NCI-H2227 (cell line): ENCODE measurements around the gene ZFAND2B.

Experiments used
- DNase-seq: peaks from one replicate; lab custom pipeline; 2025; ENCODE audit not compliant: unreplicated experiment; lab: John Stamatoyannopoulos, UW

ZFAND2B gene

DNA sequence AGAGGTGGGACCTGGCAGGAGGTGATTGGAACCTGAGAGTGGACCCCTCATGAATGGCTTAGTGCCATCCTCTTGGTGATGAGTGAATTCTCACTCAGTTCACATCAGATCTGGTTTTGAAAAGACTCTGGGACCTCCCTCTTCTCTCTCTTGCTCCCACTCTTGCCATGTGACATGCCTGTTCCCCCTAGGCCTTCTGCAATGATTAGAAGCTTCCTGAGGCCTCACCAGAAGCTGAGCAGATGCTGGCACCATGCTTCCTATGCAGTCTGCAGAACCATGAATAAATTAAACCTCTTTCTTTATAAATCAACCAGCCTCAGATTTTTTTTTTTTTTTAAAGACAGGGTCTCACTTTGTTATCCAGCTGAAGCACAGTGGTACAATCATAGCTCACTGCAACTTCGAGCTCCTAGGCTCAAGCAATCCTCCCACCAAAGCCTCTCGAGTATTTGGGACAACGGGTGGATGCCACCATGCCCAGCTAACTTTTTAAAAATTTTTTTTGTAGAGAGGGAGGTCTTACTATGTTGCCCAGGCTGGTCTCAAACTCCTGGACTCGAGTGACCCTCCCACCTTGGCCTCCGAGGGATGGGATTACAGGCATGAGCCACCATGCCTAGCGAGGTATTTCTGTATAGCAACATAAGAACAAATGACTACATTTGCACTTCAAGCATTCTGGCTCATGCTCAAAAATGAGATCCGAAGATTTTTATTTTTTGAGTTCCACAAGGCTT is 2.0 kb upstream of the ZFAND2B start:
- DNase-seq: no peak

DNA sequence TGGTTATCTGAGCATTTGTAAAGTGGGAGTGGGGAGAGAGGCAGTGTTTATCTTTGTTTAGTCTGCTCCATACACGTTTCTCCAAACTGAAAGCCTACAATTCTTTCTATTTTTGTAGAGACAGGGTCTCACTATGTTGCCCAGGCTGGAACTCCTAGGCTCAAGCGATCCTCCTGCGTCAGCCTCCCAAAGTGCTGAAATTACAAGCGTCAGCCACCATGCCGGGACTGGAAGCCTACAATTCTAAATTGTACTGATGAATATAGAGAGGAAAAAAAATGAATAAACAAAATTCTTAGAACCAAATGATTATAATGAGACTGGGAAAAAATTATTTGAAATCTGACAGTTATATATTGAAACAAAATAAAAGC is 1.4 kb upstream of the ZFAND2B start:
- no peak for DNase-seq

DNA sequence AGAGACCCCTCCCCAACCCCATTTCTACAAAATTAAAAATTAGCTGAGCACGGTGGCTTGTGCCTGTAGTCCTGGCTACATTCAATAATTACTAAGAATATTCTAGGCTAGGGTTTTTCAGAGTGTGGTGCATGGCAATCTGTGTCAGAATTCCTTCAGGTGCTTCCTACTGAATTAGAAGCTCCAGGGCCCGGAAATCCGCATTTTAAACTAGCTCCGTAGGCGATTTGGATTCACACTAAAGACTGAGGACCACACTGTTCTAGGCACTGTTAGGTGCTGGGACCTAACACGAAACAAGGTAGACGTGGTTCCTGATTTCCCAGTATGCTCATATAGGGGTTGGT is 628 bp upstream of the ZFAND2B start:
- DNase-seq: no peak

DNA sequence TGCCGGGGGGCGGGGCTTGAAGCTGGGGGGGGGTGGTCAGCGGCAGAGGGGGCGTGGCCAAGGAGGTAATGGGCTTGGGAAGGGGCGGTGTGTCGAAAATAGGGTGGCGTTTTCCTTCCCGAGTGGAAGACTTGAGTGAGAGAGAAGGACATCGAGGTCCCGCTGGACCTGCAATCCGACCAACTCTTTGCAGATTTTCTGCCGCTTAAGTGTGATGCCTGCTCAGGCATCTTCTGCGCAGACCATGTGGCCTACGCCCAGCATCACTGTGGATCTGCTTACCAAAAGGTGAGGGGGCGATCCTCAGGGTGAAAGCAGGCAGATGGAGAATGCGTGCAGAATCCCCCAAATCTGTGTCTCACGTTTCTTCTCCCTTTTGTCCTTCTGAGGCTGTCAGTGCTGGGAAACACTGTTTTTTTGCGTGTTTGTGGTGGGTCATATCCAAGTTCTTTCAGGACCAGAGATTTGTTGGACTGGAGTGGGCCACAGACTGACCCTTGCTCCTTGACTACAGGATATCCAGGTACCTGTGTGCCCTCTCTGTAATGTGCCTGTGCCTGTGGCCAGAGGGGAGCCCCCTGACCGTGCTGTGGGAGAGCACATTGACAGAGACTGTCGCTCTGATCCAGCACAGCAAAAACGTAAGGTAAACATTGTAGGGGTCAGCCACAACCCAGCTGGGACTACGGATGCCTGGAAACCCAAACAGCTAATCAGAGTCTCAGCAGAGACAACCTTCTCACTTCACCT is 727 bp downstream of the ZFAND2B start:
- no peak for DNase-seq

DNA sequence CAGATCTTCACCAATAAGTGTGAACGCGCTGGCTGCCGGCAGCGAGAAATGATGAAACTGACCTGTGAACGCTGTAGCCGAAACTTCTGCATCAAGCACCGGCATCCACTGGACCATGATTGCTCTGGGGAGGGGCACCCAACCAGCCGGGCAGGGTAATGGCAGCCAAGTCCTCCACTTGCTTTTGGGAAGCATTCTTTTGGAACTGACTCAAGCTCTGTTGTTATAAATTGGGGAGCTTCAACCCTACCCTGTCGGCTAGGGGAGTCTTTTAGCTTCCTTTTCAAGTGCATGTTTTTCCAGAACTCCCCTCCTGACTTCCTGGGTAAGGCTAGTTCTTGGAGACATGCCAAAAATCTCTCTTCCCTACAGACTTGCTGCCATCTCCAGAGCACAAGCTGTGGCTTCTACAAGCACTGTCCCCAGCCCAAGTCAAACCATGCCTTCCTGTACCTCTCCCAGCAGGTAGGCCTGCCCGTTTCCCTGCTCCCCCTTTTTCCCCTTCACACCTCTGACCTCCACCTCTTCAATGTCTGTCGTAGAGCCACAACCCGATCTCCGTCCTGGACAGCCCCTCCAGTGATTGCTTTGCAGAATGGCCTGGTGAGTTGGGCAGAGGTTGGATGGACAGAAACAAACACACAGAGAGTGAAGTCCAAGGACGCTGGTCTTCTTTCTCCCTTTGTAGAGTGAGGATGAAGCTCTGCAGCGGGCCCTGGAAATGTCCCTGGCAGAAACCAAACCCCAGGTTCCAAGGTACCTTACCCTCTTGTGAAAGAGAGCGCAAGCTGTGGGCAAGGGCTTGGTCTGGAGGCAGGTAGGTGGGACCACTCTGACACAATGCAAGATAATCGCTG is 1.5 kb downstream of the ZFAND2B start:
- peak; percentile 67 for DNase-seq

DNA sequence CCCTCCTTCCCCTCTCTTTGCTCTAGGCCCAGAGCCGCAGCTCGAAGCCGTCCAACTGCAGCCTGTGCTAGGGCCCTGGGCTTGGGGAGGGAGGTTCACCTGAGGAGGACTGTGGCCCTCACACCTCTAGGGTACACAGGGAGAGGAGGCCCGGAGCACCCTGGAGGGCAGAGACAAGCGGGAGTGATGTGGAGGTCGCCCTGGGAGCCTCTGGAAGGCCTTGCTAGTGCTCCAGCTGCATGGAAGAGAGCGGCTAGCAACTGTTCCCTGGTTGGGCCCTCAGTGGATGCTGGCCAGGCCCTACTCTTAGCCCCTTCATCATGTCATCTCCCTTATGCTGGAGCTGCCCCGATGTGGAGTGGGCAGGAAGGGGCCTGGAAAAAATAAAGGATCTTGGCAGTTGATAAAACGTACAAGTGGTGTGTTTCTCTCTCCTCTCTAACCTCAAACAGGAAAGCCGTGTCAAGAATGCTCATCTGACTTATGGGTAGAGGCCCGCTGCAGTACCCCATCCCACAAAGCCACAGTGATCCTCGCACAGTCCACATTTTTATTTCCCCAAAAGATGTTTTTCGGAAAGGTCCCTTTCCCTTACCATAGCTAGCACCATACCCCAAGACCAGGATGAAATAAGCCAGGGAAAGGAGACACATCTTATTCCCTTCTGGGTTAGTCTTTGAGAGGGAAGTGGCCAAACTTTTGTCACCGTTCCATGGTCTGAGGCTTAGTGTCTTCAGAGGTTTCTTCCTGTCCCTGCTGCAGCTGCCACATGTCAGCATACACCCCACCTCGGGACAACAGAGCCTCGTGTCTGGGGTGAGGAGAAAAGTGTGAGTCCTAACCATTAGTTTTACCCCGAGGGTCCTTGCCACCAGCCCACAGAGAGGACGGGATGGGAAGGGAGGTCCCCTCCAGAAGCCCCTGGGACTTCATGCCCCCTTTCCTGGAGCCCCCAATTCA is 2.9 kb downstream of the ZFAND2B start:
- DNase-seq: no peak

DNA sequence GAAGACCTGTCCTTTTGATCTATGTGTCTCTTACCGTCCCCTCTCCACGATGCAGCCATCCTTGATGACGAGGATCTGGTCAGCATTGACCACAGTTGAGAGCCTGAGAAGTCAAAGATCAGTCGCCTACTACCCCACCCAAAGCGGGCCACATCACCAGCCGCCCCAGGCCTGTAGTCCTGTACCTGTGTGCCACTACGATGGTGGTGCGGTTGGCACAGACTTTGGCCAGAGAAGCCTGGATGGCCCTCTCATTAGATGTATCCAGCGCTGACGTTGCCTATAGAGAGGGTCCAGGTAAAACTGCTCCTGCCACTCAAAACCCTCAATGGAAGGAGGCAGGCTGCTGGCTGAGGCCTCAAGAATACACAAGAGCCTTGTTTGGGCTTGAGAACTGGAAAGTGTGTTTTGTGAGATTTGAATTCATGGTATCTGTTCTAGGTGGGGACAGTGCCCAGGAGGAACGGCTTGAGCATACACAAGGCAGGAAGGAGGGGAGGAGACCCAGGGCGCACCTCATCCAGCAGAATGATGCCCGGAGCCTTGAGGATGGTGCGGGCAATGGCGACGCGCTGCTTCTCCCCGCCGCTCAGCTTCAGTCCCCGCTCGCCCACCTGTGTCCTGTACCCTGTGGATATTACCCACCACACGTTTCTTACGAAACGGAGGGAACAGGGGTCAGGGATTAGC is 3.8 kb downstream of the ZFAND2B start:
- DNase-seq: no peak

DNA sequence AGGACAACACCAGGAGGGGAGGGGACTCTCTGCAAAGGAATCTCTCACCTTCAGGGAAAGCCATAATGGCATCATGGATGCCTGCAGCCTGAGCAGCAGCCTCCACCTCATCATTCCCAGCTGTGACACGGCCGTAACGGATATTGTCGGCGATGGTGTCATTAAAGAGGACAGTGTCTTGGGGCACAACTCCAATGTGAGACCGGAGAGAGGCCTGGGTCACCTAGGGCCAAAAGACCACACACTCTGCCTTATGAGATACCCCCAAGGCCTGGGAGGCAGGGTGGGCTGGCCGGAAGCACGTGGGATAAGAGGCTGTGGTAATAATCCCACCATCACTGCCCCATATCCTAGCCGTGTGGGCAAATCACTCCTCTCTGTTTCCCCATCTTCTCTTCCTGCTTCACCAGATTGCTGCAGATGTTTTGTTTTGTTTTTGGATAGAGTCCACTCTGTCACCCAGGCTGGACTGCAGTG is 4.3 kb downstream of the ZFAND2B start:
- no peak for DNase-seq

DNA sequence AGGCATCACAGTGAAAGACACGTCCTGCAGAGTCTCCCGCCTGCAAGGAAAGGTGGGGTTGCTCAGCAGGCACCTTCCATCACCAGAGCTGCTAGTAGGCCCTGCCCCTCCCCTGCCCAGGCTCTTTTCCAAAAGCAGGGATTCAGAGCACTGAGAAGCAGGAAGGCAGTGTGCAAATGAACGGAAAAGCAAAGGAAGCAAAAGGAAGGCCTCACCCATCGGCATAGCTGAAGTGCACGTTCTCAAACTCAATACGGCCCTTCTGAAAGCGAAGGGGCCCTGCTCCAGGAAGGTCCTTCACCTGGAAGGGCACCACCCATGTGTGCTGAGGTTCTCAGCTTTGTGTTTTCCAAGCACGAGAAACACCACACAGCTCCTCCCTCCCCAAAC is 6.4 kb downstream of the ZFAND2B start:
- no peak for DNase-seq

DNA sequence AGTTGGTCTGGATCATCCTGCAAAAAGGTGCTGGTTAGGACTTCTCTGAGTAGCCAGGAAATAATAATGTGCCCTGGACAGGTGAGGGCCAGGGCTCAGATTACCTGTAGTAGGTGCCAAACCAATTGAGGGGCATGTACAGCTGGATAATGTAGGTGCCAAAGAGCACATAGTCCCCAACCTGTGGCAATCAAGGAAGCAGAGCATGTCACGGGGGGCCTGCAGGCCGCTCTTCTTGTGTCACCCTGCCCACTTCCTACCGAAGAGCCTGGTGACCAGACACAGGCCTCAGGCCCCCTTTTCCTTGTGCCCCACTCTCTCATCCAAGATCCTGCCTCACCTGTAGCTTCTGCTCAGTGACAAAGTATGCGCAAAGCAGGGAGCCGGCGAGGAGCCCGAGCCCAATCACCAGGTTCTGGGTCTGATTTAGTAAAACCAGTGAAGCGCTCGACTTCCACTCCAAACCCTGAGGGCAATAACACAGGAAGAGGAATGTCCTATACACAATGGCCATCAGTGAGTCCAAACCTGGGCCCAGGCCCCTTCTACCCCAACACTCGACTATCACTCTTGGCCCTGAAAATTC is 7.0 kb downstream of the ZFAND2B start:
- no peak for DNase-seq

DNA sequence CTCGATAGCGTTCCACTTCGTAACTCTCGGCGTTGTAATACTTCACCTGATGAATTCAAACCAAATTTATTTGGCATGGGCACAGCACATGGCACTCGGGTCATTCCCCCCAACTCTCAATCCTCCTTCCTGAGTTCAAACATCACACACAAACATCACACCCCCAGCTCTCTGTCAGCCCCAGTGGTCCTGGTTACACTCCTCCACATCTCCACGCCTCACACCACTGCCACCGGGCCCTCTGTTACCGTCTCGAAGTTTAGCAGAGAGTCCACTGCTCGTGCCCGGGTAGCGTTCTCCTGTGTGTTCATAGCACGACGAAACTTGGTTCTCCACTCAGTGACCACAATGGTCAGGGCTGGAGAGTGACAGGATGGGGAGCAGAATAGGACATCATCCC is 7.6 kb downstream of the ZFAND2B start:
- no peak for DNase-seq

DNA sequence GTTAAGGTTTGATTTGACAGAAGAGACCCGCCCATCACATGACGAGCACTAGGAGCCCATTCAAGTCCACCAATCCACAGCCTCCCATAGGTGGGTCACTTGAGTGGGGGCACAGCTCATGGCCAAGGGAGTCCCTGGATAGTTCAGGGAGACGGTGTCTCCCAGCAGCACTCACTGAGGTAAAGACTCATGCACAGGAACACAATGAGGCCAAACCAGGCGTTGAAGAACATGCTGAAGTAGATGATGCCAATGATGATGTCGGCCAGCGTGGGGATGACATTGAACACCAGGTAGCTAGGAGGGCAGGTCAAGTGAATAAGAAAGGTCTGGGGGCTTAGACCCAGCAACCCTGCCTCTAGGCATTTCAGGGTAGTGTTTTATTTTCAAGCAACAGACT is 8.2 kb downstream of the ZFAND2B start:
- DNase-seq: no peak

DNA sequence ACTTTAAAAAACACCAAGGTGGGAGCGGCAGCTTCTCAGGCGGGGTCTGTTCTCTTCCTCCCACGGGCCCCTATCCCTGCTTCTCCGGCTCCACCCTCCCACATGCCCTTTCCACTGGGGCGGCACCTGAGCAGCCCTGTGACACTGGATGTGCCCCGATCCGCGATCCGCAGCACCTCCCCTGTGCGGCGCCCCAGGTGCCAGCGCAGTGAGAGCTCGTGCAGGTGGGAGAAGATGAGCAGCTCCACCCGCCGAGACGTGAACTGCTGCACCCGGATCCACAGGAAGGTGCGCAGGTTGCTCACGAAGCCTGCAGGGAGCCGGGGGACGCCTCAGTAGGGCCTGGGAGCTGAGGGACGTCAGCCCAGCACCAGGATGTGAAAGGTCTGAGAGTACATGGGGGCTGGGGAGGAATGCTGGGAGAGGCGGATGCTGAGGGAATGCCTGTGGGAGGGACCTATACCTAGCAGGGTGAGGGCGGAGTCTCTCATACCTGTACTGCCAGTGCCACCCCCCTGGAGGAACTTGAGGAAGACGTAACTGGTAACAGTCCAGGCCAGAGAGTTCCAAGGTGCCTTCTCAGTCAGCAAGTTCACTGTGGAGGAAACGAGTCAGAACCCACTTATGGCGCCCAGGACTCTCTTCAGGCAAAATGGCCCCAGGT is 9.4 kb downstream of the ZFAND2B start:
- DNase-seq: no peak

DNA sequence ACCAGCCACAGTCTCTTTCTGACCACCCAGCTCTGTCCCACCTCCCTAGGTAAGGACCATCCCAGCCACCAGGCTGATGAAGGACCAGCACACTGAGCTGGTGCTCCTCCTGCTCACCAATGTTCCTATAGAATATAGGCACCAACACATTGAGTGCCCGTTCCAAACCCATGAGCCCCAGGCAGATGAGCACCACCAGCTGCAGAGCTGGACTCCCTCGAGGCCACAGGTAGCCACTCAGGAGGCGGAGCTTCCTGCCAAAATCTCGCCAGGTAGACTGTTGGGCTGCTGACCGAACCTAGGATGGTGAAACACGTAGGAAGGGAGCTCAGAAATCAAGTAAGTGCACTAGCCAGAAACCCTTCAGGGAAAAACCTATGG is 9.9 kb downstream of the ZFAND2B start:
- DNase-seq: no peak

DNA sequence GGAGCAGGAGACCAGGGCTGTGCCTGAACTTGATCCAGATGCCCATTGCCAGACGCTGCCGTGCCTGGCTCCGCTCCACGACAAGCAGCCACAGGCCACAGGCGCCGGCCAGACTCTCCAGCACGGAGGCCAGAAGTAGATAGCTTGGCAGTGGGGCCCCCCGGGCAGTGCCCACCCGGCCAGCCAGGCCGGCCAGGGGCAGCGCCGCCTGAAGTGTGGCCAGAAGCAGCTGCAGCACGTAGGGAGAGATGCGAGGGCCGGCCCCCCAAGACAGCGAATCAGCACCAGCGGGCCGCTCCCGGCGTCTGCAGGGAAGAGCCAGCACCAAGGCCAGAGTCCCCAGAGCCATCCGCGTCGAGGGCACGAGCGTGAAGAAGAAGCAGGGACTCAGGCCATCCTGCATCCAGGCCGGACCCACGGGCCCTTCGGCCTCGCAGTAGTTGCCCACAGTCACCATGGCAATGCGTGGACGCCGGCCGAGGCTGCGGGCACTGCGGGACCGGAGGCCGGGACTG is 11.7 kb downstream of the ZFAND2B start:
- DNase-seq: peak; percentile 77

DNA sequence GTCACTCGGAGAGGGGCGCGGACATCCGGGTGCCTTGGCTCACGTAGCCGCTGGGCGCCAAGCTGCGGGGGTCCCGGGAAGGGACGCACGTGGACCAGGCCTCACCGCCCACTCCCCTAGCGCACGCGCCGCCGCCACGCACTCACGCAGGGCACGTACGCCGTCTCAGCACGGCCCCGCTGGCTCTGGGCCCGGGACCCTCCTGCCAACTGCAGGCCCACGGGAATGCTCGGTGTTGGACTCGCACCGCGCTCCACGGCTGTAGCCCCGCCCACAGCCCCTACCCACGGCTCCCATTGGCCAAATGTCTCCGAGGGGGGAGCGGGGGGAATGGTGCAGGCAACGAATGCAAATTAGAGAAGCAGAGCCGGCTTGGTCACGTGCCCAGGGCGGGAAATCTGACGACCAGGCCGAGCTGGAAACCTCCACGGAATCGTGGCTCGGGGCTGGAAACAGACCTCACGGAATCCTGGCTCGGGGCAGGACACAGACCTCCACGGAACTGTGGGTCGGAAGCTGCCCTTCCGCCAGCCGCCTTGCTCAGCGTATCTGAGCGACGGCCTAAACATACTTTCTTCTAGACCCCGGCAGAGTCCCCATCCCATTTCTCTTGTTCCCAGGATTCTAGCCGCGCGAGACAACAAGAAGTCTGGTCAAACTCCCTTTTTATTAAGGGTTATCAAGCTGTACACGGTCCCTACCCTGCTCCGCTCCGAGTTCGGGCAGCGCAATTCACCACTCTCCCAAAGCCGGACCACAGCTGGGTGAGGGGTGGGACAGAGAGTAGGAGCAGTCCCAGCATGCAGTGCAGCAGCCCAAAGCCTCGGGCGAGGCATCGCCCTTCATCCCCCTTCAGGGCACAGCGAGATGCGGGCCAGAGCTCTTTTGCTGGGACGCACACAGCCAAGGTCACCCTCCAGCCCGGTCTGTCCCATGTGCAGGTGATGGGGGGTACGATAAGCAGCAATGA is 12.4 kb downstream of the ZFAND2B start, which contains the start of gene ABCB6:
ABCB6 (minus strand) TSS at position 227 of the 970 bp plus-strand sequence. CDS start 285 bp downstream, outside the sequence.
- DNase-seq: peak; percentile 97

DNA sequence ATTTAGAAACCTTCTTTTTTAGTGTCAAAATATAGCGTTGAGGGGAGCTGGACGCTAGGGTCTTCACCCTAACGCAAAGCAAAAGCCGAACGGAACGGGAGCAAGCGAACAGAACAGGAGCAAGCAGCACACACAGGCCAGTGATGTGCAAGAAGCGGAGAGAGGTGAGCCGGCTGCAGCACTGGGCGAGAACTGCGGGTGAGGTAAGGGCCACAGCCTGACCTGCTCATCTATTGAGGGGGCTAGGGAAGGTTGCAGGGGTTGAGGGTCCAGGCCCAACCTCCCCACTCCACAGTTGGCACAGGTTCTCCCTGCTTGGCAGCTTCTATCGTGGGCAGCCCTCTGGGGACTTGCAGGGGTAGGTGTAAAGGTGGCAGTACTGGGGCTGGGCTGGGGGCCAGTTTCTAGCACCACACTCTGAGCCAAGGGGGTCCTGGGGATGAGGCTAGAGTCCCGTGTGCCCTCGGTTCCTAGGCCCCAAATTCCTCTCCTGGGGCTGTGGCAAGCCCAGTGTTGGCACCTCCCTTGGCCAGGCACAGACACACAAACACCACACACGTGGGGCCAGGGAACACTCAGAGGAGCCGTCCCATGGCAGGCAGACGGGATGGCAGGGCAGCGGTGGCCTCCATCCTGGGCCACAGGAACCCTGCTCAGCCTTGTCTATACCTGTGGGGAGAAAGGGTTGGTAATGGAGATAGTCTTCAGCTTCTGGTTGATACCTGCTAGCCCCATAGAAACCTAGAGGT is 13.4 kb downstream of the ZFAND2B start:
- DNase-seq: no peak
